H1 (cell line): ENCODE data around the gene PIGM. TPM values are rescaled to one million over a fixed set of nuclear protein-coding genes. Genes with fewer than 3 reads are reported as not detected.
A peak's percentile ranks its signal among the peaks of the same experiment; 100 is the strongest.

Source experiments
- BCL11A ChIP-seq, 2 experiments: IDR thresholded peaks; one replicate each; pipeline ENCODE4 v1.6.1; 2011; ENCODE audit warnings: low read depth in 2 of 2, low read length in 2 of 2, mild to moderate bottlenecking in 2 of 2
- CBX8 ChIP-seq: fragments of 300-800, 300-1000 bp; sonication (generic); IDR thresholded peaks from 2 replicates; pipeline ENCODE4 v1.7.1; 2016; ENCODE audit warnings: low read depth, low read length, borderline replicate concordance
- CHD1 ChIP-seq: IDR thresholded peaks from 2 replicates; pipeline ENCODE4 v1.6.1; 2012; ENCODE audit warnings: low read depth, low read length, improper control_type of control experiment
- CHD2 ChIP-seq: IDR thresholded peaks from 2 replicates; pipeline ENCODE4 v1.6.1; 2012; ENCODE audit warnings: low read length, improper control_type of control experiment
- CREB1 ChIP-seq: IDR thresholded peaks from 2 replicates; pipeline ENCODE4 v1.6.1; 2012; ENCODE audit warnings: inconsistent platforms
- CTBP2 ChIP-seq: IDR thresholded peaks from 2 replicates; pipeline ENCODE4 v1.7.0; 2011; ENCODE audit warnings: borderline replicate concordance, mild to moderate bottlenecking, moderate library complexity, mixed read lengths, low read length; ENCODE audit not compliant: insufficient read depth, insufficient read length
- EGR1 ChIP-seq: IDR thresholded peaks from 2 replicates; pipeline ENCODE4 v1.6.1; 2011; ENCODE audit warnings: low read depth, low read length, borderline replicate concordance
- EZH2 ChIP-seq: fragments of 200-600 bp; sonication (generic); IDR thresholded peaks from 2 replicates; pipeline ENCODE4 v1.7.1; 2012; ENCODE audit warnings: low read depth, mild to moderate bottlenecking, moderate library complexity, low read length, inconsistent platforms; ENCODE audit not compliant: severe bottlenecking
- FOSL1 ChIP-seq: IDR thresholded peaks from 2 replicates; pipeline ENCODE4 v1.6.1; 2011; ENCODE audit warnings: mild to moderate bottlenecking, low read depth, low read length, moderate library complexity; ENCODE audit not compliant: insufficient read depth
- GABPA ChIP-seq: IDR thresholded peaks from 2 replicates; pipeline ENCODE4 v1.6.1; 2011; ENCODE audit warnings: mild to moderate bottlenecking, low read length, moderate library complexity, borderline replicate concordance; ENCODE audit not compliant: insufficient read depth
- JUN ChIP-seq: IDR thresholded peaks from 2 replicates; pipeline ENCODE4 v1.6.1; 2011; ENCODE audit warnings: low read depth, mild to moderate bottlenecking, improper control_type of control experiment, low read length
- KDM5A ChIP-seq: fragments of 200-600 bp; IDR thresholded peaks from 2 replicates; pipeline ENCODE4 v1.7.1; 2012; ENCODE audit warnings: mild to moderate bottlenecking, low read length, inconsistent platforms, mixed read lengths
- NANOG ChIP-seq: IDR thresholded peaks from 2 replicates; pipeline ENCODE4 v1.6.1; 2011; ENCODE audit warnings: low read length, low read depth, mild to moderate bottlenecking, inconsistent platforms; ENCODE audit not compliant: insufficient read depth, poor library complexity, severe bottlenecking
- PHF8 ChIP-seq: fragments of 200-600 bp; sonication (generic); conservative IDR thresholded peaks from 2 replicates; pipeline ENCODE4 v1.7.1; 2012; ENCODE audit warnings: low read depth, mild to moderate bottlenecking, inconsistent platforms, low read length, moderate library complexity
- RBBP5 ChIP-seq: IDR thresholded peaks from 2 replicates; pipeline ENCODE4 v1.7.1; 2012; ENCODE audit warnings: low read depth, mild to moderate bottlenecking, inconsistent platforms, low read length, moderate library complexity, borderline replicate concordance
- RXRA ChIP-seq: IDR thresholded peaks from 2 replicates; pipeline ENCODE4 v1.6.1; 2011; ENCODE audit warnings: low read depth, mild to moderate bottlenecking, low read length, moderate library complexity; ENCODE audit not compliant: insufficient read depth
- SAP30 ChIP-seq: fragments of 300-600 bp; sonication (generic); IDR thresholded peaks from 2 replicates; pipeline ENCODE4 v1.7.1; 2012; ENCODE audit warnings: low read length, moderate library complexity, mild to moderate bottlenecking, inconsistent platforms; ENCODE audit not compliant: insufficient read depth, insufficient replicate concordance
- SIRT6 ChIP-seq: IDR thresholded peaks from one replicate; pipeline ENCODE4 v1.7.1; 2012; ENCODE audit warnings: low read length, inconsistent platforms
- SIX5 ChIP-seq: IDR thresholded peaks from 2 replicates; pipeline ENCODE4 v1.6.1; 2011; ENCODE audit warnings: mild to moderate bottlenecking, low read depth, low read length
- SP2 ChIP-seq: IDR thresholded peaks from 2 replicates; pipeline ENCODE4 v1.6.1; 2012; ENCODE audit warnings: mild to moderate bottlenecking, low read length, inconsistent platforms
- SUZ12 ChIP-seq: fragments of 200-600 bp; sonication (generic); IDR thresholded peaks from 2 replicates; pipeline ENCODE4 v1.6.1; 2012; ENCODE audit warnings: mild to moderate bottlenecking, inconsistent platforms, low read length, moderate library complexity, mixed read lengths
- ZNF274 ChIP-seq: IDR thresholded peaks from 2 replicates; pipeline ENCODE4 v1.7.0; 2012; ENCODE audit warnings: low read length, borderline replicate concordance; ENCODE audit errors: extremely low read depth
- polyA plus RNA-seq, 7 experiments: library from polyadenylated mRNA; depleted of rRNA in 3 of 7; stranded (reverse) in 5 of 7; unstranded in 2 of 7; fragments of >200 nt in 5 of 7; fragments of 200-250 nt in 2 of 7; gene quantifications; 1 replicate in 5 of 7; 2 replicates in 1 of 7; 4 replicates in 1 of 7; pipeline versions ENCODE4 v1.2.1 to v1.2.3, GENCODE V29; 2011 to 2013; ENCODE audit warnings: missing spikeins in 2 of 7, mixed read lengths in 2 of 7
- total RNA-seq: library from RNA; stranded (reverse); fragmentation: NEBNext Ultra II Directional; extraction: Animal tissue kit (Norgen Biotek cat#: 25700); gene quantifications from 2 replicates; pipeline ENCODE4 v1.2.1, GENCODE V29; 2021
- TF ChIP-seq, protein P1 (sequence below): IDR thresholded peaks from 2 replicates; pipeline ENCODE4 v1.6.1; 2011; ENCODE audit warnings: low read length, improper control_type of control experiment

The PIGM gene
- total and polyA plus RNA-seq, 2 of the 8 experiments (the other 6 are each of a cell fraction or from before 2014, with no cell fraction given) = 5.4 to 6.0 TPM

DNA sequence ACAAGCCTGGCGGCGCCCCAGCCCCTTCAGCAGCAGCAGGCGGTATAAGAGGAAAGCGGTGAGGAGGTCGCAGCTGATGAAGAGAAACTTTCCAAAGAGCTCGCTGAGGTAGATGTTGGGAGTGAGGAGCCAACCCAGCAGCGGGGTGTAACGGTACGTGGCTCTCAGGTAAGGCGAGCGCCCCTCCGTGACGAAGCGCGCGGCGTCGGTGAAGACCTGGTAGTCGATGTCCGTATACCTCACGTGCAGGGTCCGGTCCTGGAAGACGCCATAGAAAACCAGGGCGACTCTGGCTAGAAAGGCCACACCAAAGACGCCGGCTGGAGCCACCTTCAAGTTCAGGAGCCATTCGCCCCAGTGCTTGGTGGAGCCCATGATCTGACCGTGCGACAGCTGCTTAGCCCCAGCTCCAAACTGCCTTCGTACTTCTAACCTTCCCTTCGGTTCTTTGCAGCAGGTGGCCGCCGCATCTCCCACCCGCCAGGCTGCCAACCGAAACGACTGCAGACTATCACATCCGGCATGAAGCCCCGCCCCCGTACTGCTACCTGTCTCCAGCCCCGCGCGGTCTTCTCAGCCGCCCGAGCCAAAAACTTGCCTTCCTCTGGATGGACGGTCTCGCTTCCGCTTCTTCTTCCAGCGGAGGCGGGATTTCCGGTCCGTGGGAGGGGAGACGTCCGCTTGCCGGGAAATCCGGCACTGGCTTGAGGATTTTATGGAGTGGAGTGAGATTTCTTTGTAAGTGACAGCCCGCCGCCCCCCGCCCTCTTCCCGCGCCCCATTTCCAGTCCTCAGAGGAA lies at the start of gene PIGM (continued):
- TF ChIP-seq SAP30 (no peak), EGR1 (peak; percentile 93), JUN (no peak), RXRA (no peak), SUZ12 (no peak), BCL11A (IDR thresholded peaks at IDR 0.05; ENCODE audit: low read depth in 2 of 2, low read length in 2 of 2) (no peak), KDM5A (no peak), CHD2 (no peak), RBBP5 (peak; percentile 63; the same call in 1 of the 2 replicates), EZH2 (no peak), CREB1 (peak; percentile 62), NANOG (no peak), CBX8 (no peak), GABPA (peak; percentile 94), ZNF274 (no peak), SIX5 (no peak), PHF8 (peak; percentile 73; the same call in 1 of the 2 replicates), SP2 (peak; percentile 44; the same call in 1 of the 2 replicates), CTBP2 (peak; percentile 61), SIRT6 (no peak), CHD1 (no peak), FOSL1 (no peak)
- TF ChIP-seq, protein P1, sequence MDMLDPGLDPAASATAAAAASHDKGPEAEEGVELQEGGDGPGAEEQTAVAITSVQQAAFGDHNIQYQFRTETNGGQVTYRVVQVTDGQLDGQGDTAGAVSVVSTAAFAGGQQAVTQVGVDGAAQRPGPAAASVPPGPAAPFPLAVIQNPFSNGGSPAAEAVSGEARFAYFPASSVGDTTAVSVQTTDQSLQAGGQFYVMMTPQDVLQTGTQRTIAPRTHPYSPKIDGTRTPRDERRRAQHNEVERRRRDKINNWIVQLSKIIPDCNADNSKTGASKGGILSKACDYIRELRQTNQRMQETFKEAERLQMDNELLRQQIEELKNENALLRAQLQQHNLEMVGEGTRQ = no peak
